ENCODE measurements around the gene ZFP36L2. TPM values are rescaled to one million over a fixed set of nuclear protein-coding genes. Genes with fewer than 3 reads are reported as not detected.

Gene ZFP36L2
- total and polyA plus RNA-seq, 2 experiments from 2014 or later: 37.9 to 38.4 TPM

GRCh38 chr2:43224571-43225092, 1.8 kb downstream of the ZFP36L2 start:
- peaks cover 38% of the 10 kb centered on the region; the same call in 1 of the 2 replicates for H3F3A ChIP-seq (replicated peaks; ENCODE audit: low read depth)
- ATAC-seq (no peak), DNase-seq (ENCODE audit: low spot score) (peak; percentile 51)
- Mint-ChIP-seq H3K4me3 (peak overlapping the region; percentile 87; the same call in 2 of the 3 replicates), H3K36me3 (ENCODE audit: low read depth) (peaks cover 37% of the 10 kb centered on the region), H3K27ac (no peak overlapping the region), H3K27me3 (ENCODE audit: insufficient read depth, low read depth, poor library complexity) (peaks cover 25% of the 10 kb centered on the region), H3K4me1 (peaks cover 57% of the 10 kb centered on the region), H3K9me3 (no peaks in the 10 kb centered on the region; the same call in 2 of the 3 replicates)
- peak overlapping the region; percentile 79 for H3K4me2 ChIP-seq
- no peak overlapping the region for H3K27ac ChIP-seq (ENCODE audit: low read depth)
- peaks cover 50% of the 10 kb centered on the region for H3K4me1 ChIP-seq (ENCODE audit: insufficient read depth)
- H2AFZ ChIP-seq: no peak overlapping the region
- peaks cover 8% of the 10 kb centered on the region for H4K20me1 ChIP-seq (replicated peaks; ENCODE audit: insufficient read depth)
- peak overlapping the region; percentile 97 for H3K4me3 ChIP-seq
- TF ChIP-seq POLR2AphosphoS5 (IDR thresholded peaks at IDR 0.05; ENCODE audit: low read depth) (peak; percentile 38; the same call in 1 of the 2 replicates), ZNF462 (CRISPR knock-in tag; IDR thresholded peaks at IDR 0.05) (no peak)
- H3K27me3 ChIP-seq (ENCODE audit: insufficient read depth): no peaks in the 10 kb centered on the region
- peaks cover 15% of the 10 kb centered on the region; the same call in 1 of the 2 replicates for H3K36me3 ChIP-seq (ENCODE audit: insufficient read depth)
- peaks cover 52% of the 10 kb centered on the region for H3K79me2 ChIP-seq (replicated peaks; ENCODE audit: insufficient read depth)
- H3K9me2 ChIP-seq (ENCODE audit: insufficient read depth): no peaks in the 10 kb centered on the region

- H4K20me1 ChIP-seq (replicated peaks; ENCODE audit: insufficient read depth): peaks cover 8% of the 10 kb centered on the region
- peaks cover 56% of the 10 kb centered on the region for H3K4me1 Mint-ChIP-seq
- ATAC-seq (no peak), DNase-seq (ENCODE audit: low spot score) (peak; percentile 85)
- peak overlapping the region; percentile 91 for H3K27ac Mint-ChIP-seq
- H3K27me3 ChIP-seq (ENCODE audit: insufficient read depth): no peaks in the 10 kb centered on the region
- H3F3A ChIP-seq (replicated peaks; ENCODE audit: low read depth): peaks cover 38% of the 10 kb centered on the region; the same call in 1 of the 2 replicates
- peak overlapping the region; percentile 79 for H3K4me2 ChIP-seq
- H3K4me3 Mint-ChIP-seq: peak overlapping the region; percentile 87
- H3K4me1 ChIP-seq (ENCODE audit: insufficient read depth): peaks cover 51% of the 10 kb centered on the region
- peaks cover 27% of the 10 kb centered on the region for H3K27me3 Mint-ChIP-seq (ENCODE audit: insufficient read depth, low read depth, poor library complexity)
- 0 out of 2 replicates have a peak overlapping the region, but pooled peaks have one; percentile 96 for H3K27ac ChIP-seq (ENCODE audit: low read depth)
- H3K36me3 ChIP-seq (ENCODE audit: insufficient read depth): peaks cover 15% of the 10 kb centered on the region; the same call in 1 of the 2 replicates
- H3K36me3 Mint-ChIP-seq (ENCODE audit: low read depth): peaks cover 35% of the 10 kb centered on the region
- H2AFZ ChIP-seq: no peak overlapping the region
- H3K9me2 ChIP-seq (ENCODE audit: insufficient read depth): no peaks in the 10 kb centered on the region
- peaks cover 52% of the 10 kb centered on the region for H3K79me2 ChIP-seq (replicated peaks; ENCODE audit: insufficient read depth)
- peak; percentile 45 to 76 for TF ChIP-seq CTCF (conservative IDR thresholded peaks at IDR 0.05; ENCODE audit: low read depth in 2 of 2)
- no peak for TF ChIP-seq ZNF114 (CRISPR knock-in tag; IDR thresholded peaks at IDR 0.05)
- peak overlapping the region; percentile 97 for H3K4me3 ChIP-seq
- no peaks in the 10 kb centered on the region; the same call in 2 of the 3 replicates for H3K9me3 Mint-ChIP-seq
Measured at GRCh38 chr2:43224131-43224570, 2.3 kb downstream of the ZFP36L2 start.

Data from GM23338 (cell line).